Lung (tissue), 12 donors: Measurements from ENCODE around the gene PLXNA1. TPM values are rescaled to one million over a fixed set of nuclear protein-coding genes. Genes with fewer than 3 reads are reported as not detected.
A peak's percentile ranks its signal among the peaks of the same experiment; 100 is the strongest.

Experiments
- ATAC-seq: fragments of 200-7000 bp; cut with Tn5 transposase; one replicate; pipeline ENCODE4 v1.9.1; 2020; ENCODE audit warnings: moderate number of reproducible peaks; ENCODE audit not compliant: insufficient read depth, low FRiP score
- DNase-seq, 3 donors: peaks; one replicate each; pipeline ENCODE4 v3.0.0-alpha.2; 2013 to 2017
- H3K27ac ChIP-seq, 2 donors: one replicate each; pipeline ENCODE4 v1.5.1; 2013; ENCODE audit warnings: mild to moderate bottlenecking in 2 of 2, moderate library complexity in 2 of 2, control low read depth in 1 of 2, inconsistent platforms in 1 of 2, low read depth in 1 of 2, low read length in 1 of 2
- H3K27me3 ChIP-seq, 3 donors: one replicate each; pipeline ENCODE4 v1.5.1; 2013; ENCODE audit warnings: low read length in 2 of 3; ENCODE audit not compliant: control insufficient read depth in 3 of 3, insufficient read depth in 3 of 3
- H3K36me3 ChIP-seq, 4 donors: one replicate each; pipeline ENCODE4 v1.5.1; 2013; ENCODE audit warnings: low read length in 4 of 4, mild to moderate bottlenecking in 1 of 4, moderate library complexity in 1 of 4; ENCODE audit not compliant: control insufficient read depth in 4 of 4, insufficient read depth in 4 of 4
- H3K4me1 ChIP-seq, 5 donors: one replicate each; pipeline ENCODE4 v1.5.1; 2013; ENCODE audit warnings: low read length in 5 of 5, mild to moderate bottlenecking in 2 of 5, moderate library complexity in 1 of 5; ENCODE audit not compliant: control insufficient read depth in 5 of 5, insufficient read depth in 5 of 5
- H3K4me3 ChIP-seq: one replicate; pipeline ENCODE4 v1.5.1; 2013; ENCODE audit warnings: mild to moderate bottlenecking, control low read depth, moderate library complexity
- H3K9ac ChIP-seq, 2 donors: one replicate each; pipeline ENCODE4 v1.5.1; 2013; ENCODE audit warnings: low read length in 2 of 2, control low read depth in 1 of 2; ENCODE audit not compliant: insufficient read depth in 1 of 2
- H3K9me3 ChIP-seq, 4 donors: one replicate each; pipeline ENCODE4 v1.5.1; 2013; ENCODE audit warnings: low read length in 3 of 4, mild to moderate bottlenecking in 1 of 4, moderate library complexity in 1 of 4; ENCODE audit not compliant: control insufficient read depth in 4 of 4, insufficient read depth in 3 of 4
- CTCF ChIP-seq: IDR thresholded peaks from 2 replicates; pipeline ENCODE4 v1.5.1; 2012; ENCODE audit warnings: mild to moderate bottlenecking; ENCODE audit errors: control extremely low read depth, extremely low read depth
- WGBS, 2 donors: extraction: QIAGEN DNeasy Blood & Tissue Kit; methylation state at CpG; one replicate each; pipeline ENCODE4 v1.1.7; 2013; 5-methylcytosine and 5-hydroxymethylcytosine counted together
- polyA plus RNA-seq, 2 donors: library from polyadenylated mRNA; stranded (reverse); fragments of 200-250 nt; gene quantifications; one replicate each; pipeline ENCODE4 v1.2.1, GENCODE V29; 2013
- total RNA-seq, 2 donors: library from RNA; depleted of rRNA in 1 of 2; stranded (reverse); fragments of >200 nt in 1 of 2; gene quantifications; one replicate each; pipeline ENCODE4 v1.2.1, GENCODE V29; 2014 to 2021
- donor health status: control.
- donor health status: control.
- donor health status: Bipolar disorder and iron deficiency.
- donor health status: healthy.
- donor health status: DM: yes; HTN: yes; CAD: no.

PLXNA1 gene
- total and polyA plus RNA-seq, 4 donors: 17.6 to 51.7 (median 21.7) TPM

- Histone ChIP-seq H3K4me3 (no peak overlapping the region), H3K27me3 (no peaks in the 10 kb centered on the region), H3K4me1 (peaks cover 0 to 35% (median 8%) of the 10 kb centered on the region in 5 donors), H3K9me3 (no peaks in the 10 kb centered on the region), H3K36me3 (peaks cover under 1 to 24% (median 6%) of the 10 kb centered on the region in 4 donors), H3K9ac (no peak overlapping the region), H3K27ac (peak overlapping the region in 1 of 2 donors; percentile 26)
- 51 to 82% methylated on average over 10 of the region's 10 CpGs for WGBS, 2 donors
- TF ChIP-seq CTCF: no peak
- DNase-seq (peak in 1 of 3 donors; percentile 25), ATAC-seq (no peak)
These were observed 11.8 kb downstream of the PLXNA1 start for GRCh38 chr3:126994661-126995245.

- no peak overlapping the region for H3K9ac ChIP-seq
- peaks cover 0 to 18% (median 1%) of the 10 kb centered on the region in 4 donors for H3K36me3 ChIP-seq
- ATAC-seq: no peak
- peak; percentile 40 to 58 (median 48) for DNase-seq
- peaks cover 0 to 35% (median 8%) of the 10 kb centered on the region in 5 donors for H3K4me1 ChIP-seq
- no peak overlapping the region for H3K4me3 ChIP-seq
- WGBS, 2 donors: 70 to 81% methylated on average over 12 of the region's 12 CpGs
- peak overlapping the region in 1 of 2 donors; percentile 12 for H3K27ac ChIP-seq
- no peaks in the 10 kb centered on the region for H3K27me3 ChIP-seq
- H3K9me3 ChIP-seq: no peaks in the 10 kb centered on the region
- TF ChIP-seq CTCF: no peak
These were observed 12.4 kb downstream of the PLXNA1 start for GRCh38 chr3:126995254-126995780.

GRCh38 chr3:126995926-126996512 is 13.1 kb downstream of the PLXNA1 start:
- Histone ChIP-seq H3K36me3 (peaks cover 0 to 15% (median 1%) of the 10 kb centered on the region in 4 donors), H3K9me3 (no peaks in the 10 kb centered on the region), H3K4me1 (peaks cover 2 to 35% (median 8%) of the 10 kb centered on the region in 5 donors), H3K4me3 (no peak overlapping the region), H3K27ac (no peak overlapping the region), H3K27me3 (no peaks in the 10 kb centered on the region), H3K9ac (no peak overlapping the region)
- ATAC-seq (no peak), DNase-seq (no peak)
- TF ChIP-seq CTCF: no peak
- WGBS, 2 donors: 92 to 95% methylated on average over 11 of the region's 11 CpGs
